HG03060 (cell line): ENCODE results near the gene COMMD7.

Experiments
- ATAC-seq: cut with Tn5 transposase; IDR thresholded peaks from one replicate; pipeline ENCODE4 v1.9.1; 2021; ENCODE audit warnings: low read depth, moderate number of reproducible peaks; ENCODE audit not compliant: unreplicated experiment

COMMD7 gene

DNA sequence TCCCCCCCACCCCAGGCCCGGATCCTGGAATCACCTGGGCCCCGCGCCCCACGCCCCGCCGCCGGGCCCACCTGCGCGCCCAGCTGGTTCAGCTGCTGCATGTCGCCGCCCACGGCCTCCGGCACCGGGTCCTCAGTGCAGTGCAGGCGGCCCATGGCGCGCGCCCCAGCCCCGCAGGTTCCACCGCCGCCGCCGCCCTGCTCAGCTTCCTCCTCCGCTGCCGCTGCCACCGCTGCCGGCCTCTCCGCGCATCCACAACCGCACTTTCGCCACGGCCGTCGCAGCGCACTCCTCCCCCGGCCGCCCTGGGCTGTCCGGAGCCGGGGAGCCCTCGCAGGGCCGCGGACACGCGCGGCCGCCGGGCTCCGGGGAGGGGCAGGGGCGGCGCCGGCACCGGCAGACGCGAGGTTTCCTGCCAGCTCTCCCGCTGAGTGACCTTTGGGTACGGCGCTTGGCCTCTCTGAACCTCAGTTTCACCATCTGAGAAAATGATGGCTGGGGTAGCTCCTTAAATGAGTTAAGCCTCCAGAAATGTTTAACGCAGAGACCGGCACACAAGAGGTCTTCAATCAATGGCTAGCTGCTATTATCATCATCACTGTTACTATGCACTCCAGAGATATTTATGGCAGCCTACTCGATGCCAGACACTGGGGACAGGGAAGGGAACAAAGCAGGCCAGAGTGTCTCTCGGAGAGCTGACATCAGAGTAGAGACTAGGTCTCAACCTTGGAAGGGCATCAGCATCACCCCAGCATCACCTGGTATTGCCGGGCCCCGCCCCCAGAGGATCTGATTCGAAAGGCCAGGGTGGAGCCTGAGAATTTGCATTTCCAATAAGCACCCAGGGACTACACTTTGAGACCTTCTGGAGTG, at the start of gene COMMD7:
TSS of gene COMMD7 (minus strand) at position 231 of the 876 bp plus-strand sequence. CDS start at position 155, 76 bp downstream.
- no peak for ATAC-seq

DNA sequence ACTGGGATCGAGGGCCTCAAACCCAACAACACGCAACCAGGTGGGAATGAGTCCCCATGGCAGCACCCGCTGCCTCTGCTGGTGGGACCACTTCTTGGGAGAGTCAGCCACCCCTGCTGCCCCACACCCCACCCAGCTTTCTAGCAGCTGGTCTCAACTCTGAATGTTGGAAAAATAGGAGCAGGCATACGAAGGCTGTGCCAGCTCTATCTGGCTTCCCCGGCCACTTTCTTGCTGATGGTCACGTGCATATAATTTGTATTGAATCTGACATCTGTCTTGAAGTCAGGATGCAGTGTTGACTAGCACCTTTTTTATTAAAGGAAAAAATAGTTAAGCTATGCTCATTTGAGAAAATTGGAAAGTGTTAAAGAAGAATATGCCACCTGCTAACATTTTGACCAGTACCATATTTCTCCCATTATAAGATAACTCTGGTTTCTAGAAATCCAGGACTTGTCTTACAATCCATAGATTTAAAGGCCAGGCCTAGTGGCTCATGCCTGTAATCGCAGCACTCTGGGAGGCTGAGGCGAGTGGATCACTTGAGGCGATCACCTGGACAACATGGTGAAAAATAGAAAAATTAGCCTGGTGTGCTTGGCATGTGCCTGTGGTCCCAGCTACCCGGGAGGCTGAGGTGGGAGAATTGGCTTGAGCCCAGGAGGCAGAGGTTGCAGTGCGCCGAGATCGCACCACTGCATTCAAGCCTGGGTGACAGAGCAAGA, 49.6 kb upstream of the COMMD7 start:
- no peak for ATAC-seq

DNA sequence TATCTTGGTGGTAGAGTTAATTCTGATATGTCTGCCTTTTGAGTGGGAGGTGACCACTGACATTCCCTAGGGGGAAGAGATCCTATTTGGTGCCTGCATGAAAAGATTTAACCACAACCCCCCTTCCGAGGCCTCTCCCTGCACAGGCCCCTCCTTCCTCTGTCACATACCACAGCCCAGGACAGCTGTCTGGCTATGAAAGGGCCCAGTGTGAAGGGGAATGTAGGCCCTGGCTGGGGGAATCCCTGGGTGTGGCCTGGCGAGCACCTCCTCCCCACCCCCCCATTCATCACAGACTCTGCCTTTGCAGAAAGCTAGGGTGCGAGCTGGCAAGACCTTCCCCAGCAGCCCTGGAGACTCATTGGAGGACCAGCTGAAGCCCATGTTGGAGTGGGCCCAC, 49.0 kb upstream of the COMMD7 start:
- no peak for ATAC-seq

DNA sequence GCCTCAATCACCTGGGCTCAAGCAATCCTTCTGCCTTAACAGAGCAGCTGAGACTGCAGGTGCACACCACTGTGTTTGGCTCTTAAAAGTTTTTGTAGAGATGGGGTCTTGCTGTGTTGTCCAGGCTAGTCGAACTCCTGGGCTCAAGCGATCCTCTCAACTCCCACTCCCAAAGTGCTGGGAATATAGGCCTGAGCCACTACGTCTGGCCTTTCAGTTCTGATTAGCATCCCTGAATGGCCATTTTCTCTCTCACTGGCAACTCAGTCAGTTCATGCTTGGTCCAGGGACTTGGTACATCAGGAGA, 47.4 kb upstream of the COMMD7 start:
- ATAC-seq = no peak

DNA sequence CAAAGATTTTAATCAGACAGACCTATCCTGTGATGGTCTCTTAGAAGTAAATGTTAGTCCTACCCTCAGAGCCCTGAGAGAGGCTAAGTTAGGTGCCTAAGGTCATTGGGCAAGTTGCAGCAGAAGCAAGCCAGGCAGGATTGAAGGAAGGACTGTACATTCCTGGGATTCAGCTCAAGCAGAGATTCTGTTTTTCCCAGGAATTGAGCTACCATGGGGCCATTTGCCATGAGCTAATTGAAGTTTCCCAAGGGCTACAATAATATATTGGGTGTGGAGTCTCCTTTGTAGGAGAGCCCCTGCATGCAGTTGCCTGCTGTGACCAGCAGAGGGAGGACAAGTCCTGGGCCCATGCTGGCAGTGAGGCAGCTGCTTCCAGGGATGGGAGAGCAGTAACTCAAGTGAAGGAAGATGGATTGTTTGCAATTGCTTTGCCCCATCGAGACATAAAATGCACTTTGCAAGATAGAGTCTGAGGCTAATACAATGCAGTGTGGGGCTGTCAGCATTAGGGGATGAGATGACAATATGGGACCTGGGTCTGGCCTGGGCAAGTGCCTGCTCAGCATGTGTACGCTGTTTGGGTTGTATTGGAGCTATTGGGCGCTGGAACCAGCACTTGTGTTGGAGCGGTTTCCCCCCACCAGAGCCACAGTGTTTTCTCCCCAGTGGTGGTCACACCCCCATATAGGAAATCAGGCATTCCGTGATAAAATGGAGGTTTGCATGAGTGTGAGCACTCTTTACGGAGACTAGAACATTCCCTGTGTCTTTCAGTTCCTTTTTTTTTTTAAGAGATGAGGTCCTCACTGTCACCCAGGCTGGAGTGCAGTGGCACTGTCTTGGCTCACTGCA, 46.9 kb upstream of the COMMD7 start:
- no peak for ATAC-seq

DNA sequence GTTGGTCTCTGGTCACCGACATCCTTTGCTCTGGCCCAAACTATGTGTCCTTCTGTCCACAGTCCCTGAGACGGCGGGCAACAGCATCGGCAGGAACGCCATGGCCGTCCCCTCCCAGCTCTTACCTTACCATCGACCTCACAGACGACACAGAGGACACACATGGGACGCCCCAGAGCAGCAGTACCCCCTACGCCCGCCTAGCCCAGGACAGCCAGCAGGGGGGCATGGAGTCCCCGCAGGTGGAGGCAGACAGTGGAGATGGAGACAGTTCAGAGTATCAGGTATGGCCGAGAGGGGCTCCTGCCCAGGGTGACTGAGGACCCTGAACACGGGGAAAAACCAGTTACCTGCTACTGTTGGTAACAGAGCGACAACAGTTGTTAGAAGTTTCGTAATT, 43.9 kb upstream of the COMMD7 start:
- no peak for ATAC-seq

DNA sequence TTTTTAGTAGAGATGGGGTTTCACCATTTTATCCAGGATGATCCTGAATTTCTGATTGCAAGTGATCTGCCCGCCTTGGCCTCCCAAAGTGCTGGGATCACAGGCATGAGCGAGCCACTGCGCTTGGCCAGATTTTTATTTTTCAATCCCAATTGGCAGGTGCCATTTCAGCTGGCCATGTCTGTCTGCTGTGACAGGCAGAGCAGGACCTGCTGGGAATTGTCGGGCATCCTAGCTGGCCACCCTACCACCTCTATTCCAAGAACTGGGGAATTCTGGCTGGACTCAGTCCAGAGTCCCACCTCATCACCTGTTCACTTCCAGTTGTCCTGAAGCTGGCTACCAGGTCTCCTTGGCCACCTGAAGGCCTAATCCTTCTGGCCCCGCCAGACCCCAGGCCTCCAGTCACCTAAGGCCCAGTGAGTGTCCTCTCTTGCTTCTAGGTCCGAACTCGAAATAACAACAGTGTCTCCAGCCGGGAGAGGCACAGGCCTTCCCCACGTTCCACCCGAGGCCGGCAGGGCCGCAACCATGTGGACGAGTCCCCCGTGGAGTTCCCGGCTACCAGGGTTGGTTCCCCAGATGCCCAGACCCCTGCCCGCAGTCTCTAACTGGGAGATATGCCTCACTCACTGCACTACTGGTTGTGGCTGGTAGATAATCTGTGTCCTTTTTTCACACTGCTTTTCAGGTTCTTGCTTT, 42.9 kb upstream of the COMMD7 start:
- no peak for ATAC-seq

DNA sequence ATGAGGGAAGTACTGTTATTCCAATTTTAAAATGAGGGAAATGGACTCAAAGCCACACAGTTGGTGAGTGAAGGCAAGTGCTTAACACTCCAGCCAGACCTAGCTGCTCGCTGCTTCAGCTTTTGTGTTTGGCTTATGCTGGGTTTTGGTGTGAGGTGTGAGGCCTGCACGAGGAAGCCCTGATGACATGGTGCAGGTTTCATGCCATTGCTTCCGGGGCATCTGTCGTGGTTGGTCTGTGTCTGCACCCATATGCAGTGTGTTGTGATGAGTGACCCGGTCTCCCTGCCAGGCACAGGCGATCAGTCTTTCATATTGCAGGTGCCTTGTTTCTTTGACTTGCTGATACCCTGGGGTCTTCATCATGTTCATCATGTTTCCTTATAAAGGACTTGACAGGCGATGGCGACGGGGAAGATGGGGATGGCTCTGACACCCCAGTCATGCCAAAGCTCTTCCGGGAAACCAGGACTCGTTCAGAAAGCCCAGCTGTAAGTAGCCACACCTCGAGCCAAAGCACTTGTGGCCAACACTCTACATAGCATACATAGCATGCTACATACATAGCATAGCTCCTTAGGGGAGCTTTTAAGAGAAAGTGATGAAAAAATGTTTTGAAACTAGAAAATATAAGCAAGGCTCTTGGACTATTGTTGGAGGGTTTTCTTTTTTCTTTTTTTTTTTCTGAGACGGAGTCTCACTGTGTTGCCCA, 41.3 kb upstream of the COMMD7 start:
- no peak for ATAC-seq

DNA sequence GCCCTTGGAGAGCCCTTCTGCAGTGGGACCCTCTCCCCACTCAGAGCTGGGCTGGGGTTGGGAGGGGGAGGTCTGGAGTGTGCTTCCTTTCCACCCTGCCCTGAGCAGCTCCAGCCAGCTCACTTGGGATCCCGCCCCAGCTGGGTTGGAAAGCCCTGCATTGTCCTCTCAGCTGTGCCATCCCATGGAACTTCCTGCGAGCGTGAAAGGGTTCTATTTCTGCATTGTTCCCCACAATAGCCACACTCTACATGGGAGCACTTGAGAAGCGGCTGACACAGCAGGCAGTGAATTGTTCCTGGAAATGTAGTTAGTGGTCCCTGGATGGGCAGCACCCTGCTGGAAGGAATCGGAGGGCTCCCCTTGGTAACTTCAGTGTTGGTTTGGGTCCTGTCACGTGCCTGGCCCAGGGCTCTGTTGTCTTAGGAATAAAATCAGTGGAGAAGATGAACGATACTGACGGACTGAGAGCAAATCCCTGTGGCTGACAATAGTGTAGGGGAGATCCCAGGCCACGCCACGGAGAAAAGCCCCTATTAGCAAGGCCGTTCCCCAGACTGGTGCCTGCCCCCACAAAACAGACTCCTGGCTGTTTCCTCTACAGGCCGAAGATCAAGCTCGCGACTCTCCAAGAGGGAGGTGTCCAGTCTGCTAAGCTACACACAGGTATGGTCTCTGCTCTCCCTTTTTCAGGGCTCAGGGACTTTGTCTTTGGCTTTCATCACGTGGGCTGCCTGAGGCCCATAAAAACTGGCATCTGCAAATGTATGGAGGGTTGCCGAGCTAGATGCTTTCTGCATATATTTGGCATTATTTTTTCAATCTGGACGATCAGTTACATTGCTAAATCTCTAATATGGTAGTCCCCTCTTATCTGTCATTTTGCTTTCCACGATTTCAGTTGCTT, 37.7 kb upstream of the COMMD7 start:
- ATAC-seq = no peak

DNA sequence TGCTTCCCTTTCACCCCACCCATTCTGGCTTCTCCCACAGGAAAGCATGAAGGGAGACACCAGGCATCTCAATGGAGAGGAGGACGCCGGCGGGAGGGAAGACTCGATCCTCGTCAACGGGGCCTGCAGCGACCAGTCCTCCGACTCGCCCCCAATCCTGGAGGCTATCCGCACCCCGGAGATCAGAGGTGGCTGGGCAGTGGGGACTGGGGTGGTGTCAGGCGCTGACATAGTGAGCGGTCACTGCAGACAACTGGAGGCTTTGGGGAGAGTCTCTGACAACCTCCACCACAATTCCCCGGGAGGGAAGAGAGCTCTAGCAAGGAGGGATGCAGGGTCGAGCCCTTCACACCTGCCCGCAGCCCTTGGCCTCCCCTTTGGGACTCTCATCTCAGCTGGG, 37.0 kb upstream of the COMMD7 start:
- no peak for ATAC-seq

DNA sequence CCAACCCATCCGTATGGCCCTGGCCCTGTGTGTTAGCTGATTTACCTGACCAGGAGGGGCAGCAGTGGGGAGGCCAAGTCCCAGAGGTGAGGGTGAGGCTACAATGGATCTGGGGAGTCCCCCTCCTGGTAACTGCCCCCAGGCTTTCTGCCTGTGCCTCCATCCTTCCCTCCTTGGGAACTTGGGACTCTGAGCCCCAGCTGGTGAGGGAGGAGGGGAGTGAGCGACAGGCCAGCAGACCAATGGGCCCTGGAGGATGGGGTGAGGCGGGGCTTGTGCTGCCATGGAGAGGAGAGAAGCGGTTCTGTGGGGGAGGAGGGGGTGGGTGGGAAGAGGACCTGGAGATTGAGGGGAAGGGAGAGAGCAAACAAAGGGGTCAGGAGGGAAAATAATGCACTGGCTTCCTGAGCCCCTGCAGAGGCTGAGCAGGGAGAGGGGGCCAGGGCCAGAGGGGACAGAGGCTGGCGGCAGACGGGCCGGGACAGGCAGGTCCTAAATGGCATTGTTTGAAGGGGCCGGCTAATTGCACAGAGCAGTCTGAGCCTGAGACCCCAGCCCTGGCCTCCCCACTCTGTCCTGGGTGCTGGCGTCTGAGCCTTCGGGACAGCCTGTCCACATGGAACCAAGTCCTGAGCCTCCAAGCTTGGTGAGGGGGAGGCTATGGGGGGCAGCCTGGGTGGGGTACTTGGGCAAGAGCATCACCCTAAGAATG, 36.4 kb upstream of the COMMD7 start:
- ATAC-seq = no peak

DNA sequence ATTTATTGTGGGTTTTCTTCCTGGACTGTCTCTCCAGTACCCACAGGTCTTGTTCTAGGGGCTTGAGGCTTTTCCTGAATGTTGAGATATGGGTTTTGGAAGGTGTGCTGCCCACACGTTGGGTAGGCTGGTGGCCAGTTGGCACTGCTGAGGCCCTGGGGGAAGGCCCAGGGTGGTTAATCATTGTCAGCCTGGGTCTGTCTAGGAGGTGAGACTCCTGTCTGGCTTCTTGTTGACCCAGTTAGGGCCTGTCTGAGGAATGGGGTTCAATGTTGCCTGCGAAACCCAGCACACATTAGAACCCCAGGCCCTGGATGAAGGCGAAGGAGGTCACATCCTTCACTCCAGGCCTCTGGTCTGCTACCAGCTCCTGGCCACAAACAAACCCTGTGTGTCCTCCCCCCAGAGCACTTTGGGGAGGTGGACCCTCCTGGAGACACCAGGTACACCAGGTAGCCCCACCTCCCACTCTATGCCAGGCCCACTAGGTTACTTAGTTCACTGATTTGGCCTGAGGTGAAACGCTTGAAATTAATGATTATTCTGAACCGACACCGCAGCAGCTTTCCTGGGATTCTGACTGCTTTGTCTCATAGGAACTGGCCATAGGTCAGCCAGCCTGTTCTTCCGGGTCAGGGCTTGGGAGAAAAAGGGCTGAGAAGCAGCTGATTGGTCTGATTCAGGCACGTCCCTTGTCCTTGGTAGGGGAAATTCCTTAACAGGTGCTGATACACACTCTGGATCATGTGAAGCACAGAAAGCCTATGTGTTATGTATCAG, 34.1 kb upstream of the COMMD7 start:
- ATAC-seq = no peak

DNA sequence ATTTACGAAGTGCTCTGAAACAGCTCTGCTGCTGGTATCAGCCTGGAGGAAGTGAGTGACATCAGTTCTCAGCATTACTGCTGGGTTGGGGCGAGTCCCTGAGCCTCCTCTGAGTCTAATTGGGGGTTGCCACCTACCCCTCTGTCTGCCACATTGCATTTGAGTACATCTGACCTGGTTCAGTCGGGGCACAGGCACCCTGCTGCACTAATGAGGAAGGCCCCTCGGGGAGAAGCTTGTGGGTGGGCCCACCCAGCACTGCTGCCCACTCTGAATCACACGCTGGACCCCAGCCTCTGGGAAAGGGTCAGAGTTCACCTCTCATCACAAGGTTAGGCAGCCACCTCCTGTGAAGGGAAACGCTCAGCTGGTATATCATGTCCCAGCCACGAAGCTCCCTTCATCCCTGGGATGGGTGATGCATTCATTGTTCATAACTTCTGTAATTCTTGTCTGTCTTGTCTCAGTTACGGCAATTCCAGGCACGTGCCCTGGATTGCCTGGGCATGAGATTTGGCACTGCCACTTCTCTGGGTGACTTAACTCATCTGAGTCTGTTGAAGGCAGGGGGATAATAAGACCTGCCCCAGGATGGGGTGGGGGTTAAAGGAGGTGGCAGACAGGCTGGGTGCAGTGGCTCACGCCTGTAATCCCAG, 32.2 kb upstream of the COMMD7 start:
- no peak for ATAC-seq

DNA sequence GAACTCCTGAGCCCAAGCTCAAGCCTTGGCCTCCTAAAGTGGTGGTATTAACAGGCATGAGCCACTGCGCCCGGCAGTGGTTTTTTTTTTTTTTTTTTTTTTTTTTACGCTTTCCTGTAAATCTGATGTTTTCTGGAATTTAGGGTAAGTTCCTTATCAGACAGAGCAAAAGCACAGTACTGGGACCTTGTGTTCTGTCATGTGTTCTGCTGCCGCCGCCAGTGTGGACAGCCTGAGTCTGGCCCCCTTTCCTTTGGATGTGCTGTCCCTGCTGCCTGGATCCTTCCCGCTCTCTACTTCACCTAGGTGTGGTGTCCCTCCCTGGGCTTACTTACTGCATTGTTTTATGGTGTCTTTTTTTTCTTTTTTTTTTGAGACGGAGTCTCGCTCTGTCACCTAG, 30.6 kb upstream of the COMMD7 start:
- ATAC-seq = no peak

DNA sequence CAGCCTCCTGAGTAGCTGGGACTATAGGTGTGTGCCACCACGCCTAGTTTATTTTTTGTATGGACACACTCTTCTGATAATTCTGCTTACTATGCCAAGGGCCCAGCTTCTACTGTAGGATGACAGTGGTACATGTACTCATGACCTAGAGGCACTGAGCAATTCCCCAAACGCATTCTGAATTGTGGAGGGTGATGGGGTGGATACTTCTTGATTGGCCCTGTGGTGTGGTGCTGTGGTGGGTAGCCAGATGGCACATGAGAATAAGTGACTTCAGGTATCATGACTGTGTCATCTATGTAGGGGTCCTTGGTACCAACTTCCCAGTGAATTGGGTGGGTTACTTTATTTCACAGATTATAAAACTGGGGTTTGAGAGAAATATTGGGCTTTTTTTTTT, 30.0 kb upstream of the COMMD7 start:
- no peak for ATAC-seq

DNA sequence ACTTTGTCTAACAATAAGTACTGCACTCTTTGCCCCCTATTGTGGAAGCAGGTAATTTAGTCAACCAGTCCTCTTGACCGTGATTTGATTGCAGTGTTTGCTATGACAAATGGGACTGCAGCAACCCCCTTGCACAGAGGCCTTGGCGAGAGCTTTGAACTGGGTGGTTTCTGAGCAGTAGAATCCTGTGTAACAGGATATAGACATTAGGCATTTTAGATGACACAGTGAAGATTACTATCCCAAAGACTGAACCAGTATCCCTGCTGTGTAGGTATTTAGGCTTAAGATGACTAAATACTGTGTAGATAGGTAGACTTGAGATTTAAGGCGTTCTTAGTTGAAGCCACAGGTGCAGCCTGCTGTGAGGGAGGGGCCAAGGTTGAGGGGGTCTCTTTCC, 28.8 kb upstream of the COMMD7 start:
- ATAC-seq = no peak
